HL-60 (cell line): Measurements from ENCODE around the gene EYA4.

Experiments
- DNase-seq, 2 experiments: peaks; one replicate each; pipeline ENCODE4 v3.0.0-alpha.2; 2010 to 2020; ENCODE audit warnings: low read depth in 1 of 2, low spot score in 1 of 2
- H3K27ac ChIP-seq: fragments of 250-450 bp; sonication (Bioruptor Pico); replicated peaks from 2 replicates; pipeline ENCODE4 v1.5.1; 2020; ENCODE audit warnings: mild to moderate bottlenecking, moderate library complexity
- H3K27me3 ChIP-seq: fragments of 250-450 bp; sonication (Bioruptor Pico); 2 replicates; pipeline ENCODE4 v1.5.1; 2021; ENCODE audit warnings: mild to moderate bottlenecking, moderate library complexity; ENCODE audit not compliant: insufficient read depth, poor library complexity, severe bottlenecking
- H3K4me3 ChIP-seq: replicated peaks from 2 replicates; pipeline ENCODE4 v1.5.1; 2011; ENCODE audit warnings: mild to moderate bottlenecking, control low read depth, low read length; ENCODE audit not compliant: insufficient read depth
- CTCF ChIP-seq: IDR thresholded peaks from one replicate; pipeline ENCODE4 v1.5.1; 2011; ENCODE audit warnings: low read length, control low read depth, inconsistent platforms; ENCODE audit not compliant: insufficient read depth
- GABPA ChIP-seq: IDR thresholded peaks from 2 replicates; pipeline ENCODE4 v1.6.1; 2012; ENCODE audit warnings: low read depth
- POLR2AphosphoS5 ChIP-seq: IDR thresholded peaks from 2 replicates; pipeline ENCODE4 v1.6.1; 2012; ENCODE audit warnings: low read depth
- REST ChIP-seq: IDR thresholded peaks from 2 replicates; pipeline ENCODE4 v1.6.1; 2012; ENCODE audit warnings: low read depth; ENCODE audit not compliant: insufficient replicate concordance
- SPI1 ChIP-seq: IDR thresholded peaks from 2 replicates; pipeline ENCODE4 v1.6.1; 2012; ENCODE audit warnings: low read depth, mild to moderate bottlenecking, borderline replicate concordance

Gene EYA4

GRCh38 chr6:133218852-133219251 lies 22.3 kb upstream of the EYA4 start:
- H3K27me3 ChIP-seq, result no peaks in the 10 kb centered on the region
- no peak for DNase-seq
- H3K27ac ChIP-seq, result no peak overlapping the region
- TF ChIP-seq REST, result no peak
- no peak for TF ChIP-seq SPI1
- no peak for TF ChIP-seq CTCF
- no peak overlapping the region for H3K4me3 ChIP-seq

GRCh38 chr6:133223452-133224029 lies 17.6 kb upstream of the EYA4 start:
- DNase-seq, result no peak
- Histone ChIP-seq H3K27me3 (no peaks in the 10 kb centered on the region), H3K27ac (no peak overlapping the region), H3K4me3 (no peak overlapping the region)
- TF ChIP-seq SPI1, result no peak
- TF ChIP-seq CTCF, result no peak
- no peak for TF ChIP-seq POLR2AphosphoS5
- no peak for TF ChIP-seq GABPA
- no peak for TF ChIP-seq REST

GRCh38 chr6:133225560-133225959 lies 15.6 kb upstream of the EYA4 start:
- Histone ChIP-seq H3K27ac (no peak overlapping the region), H3K4me3 (no peak overlapping the region), H3K27me3 (no peaks in the 10 kb centered on the region)
- no peak for DNase-seq
- TF ChIP-seq CTCF, result no peak
- TF ChIP-seq POLR2AphosphoS5, result no peak
- TF ChIP-seq SPI1, result no peak
- no peak for TF ChIP-seq GABPA
- TF ChIP-seq REST, result no peak
